ENCODE data around the gene USP49.
"Not testable (repeated sequence)": the region's sequence is repeated elsewhere in the genome, so short reads cannot be mapped to it uniquely, and the experiment has no call there.

USP49 gene

GRCh38 chr6:41811946-41812345, 83.2 kb downstream of the USP49 start:
- not testable (repeated sequence) for DNase-seq (ENCODE audit: low spot score)

- no peak for DNase-seq (ENCODE audit: low spot score)
These were observed 84.1 kb downstream of the USP49 start for GRCh38 chr6:41811095-41811494.

- no peak for DNase-seq (ENCODE audit: low spot score)
These were observed 89.1 kb downstream of the USP49 start for GRCh38 chr6:41805830-41806774.

- no peak for DNase-seq (ENCODE audit: low spot score)
These were observed 93.8 kb downstream of the USP49 start for GRCh38 chr6:41801380-41801779.

- no peak for DNase-seq (ENCODE audit: low spot score)
These were observed 95.6 kb downstream of the USP49 start for GRCh38 chr6:41799559-41799911.

- no peak for DNase-seq (ENCODE audit: low spot score)
These were observed 96.1 kb downstream of the USP49 start for GRCh38 chr6:41798901-41799558.

- DNase-seq (ENCODE audit: low spot score) = no peak
These were observed 98.7 kb downstream of the USP49 start for GRCh38 chr6:41796474-41796873.

- no peak for DNase-seq (ENCODE audit: low spot score)
These were observed 103.2 kb downstream of the USP49 start for GRCh38 chr6:41791984-41792383.

GRCh38 chr6:41791305-41791704, 103.9 kb downstream of the USP49 start:
- no peak for DNase-seq (ENCODE audit: low spot score)

- DNase-seq (ENCODE audit: low spot score) = no peak
These were observed 105.1 kb downstream of the USP49 start for GRCh38 chr6:41790045-41790444.

GRCh38 chr6:41789390-41789724, 105.8 kb downstream of the USP49 start:
- DNase-seq (ENCODE audit: low spot score) = no peak

- peak; percentile 79 for DNase-seq (ENCODE audit: low spot score)
These were observed 107.8 kb downstream of the USP49 start, which contains the start of gene TOMM6 for GRCh38 chr6:41787219-41787917. TSS of gene TOMM6 (plus strand) at chr6:41787694. CDS start at chr6:41787698, 4 bp downstream.

- peak; percentile 75 for DNase-seq (ENCODE audit: low spot score)
These were observed 108.5 kb downstream of the USP49 start for GRCh38 chr6:41786451-41787218.

- no peak for DNase-seq (ENCODE audit: low spot score)
These were observed 109.3 kb downstream of the USP49 start for GRCh38 chr6:41785689-41786450.

GRCh38 chr6:41785254-41785653, 109.9 kb downstream of the USP49 start:
- no peak for DNase-seq (ENCODE audit: low spot score)

- no peak for DNase-seq (ENCODE audit: low spot score)
These were observed 110.5 kb downstream of the USP49 start for GRCh38 chr6:41784581-41785171.

GRCh38 chr6:41783106-41783780, 111.9 kb downstream of the USP49 start:
- no peak for DNase-seq (ENCODE audit: low spot score)

GRCh38 chr6:41781366-41781730, 113.8 kb downstream of the USP49 start:
- no peak for DNase-seq (ENCODE audit: low spot score)

GRCh38 chr6:41780551-41781365, 114.4 kb downstream of the USP49 start, which contains the start of gene PRICKLE4:
TSS of gene PRICKLE4 (plus strand) at chr6:41780782. CDS start at chr6:41783474, 2,692 bp downstream.
- DNase-seq (ENCODE audit: low spot score) = peak; percentile 45
